ENCODE results near the gene LRRC4.
A peak's percentile ranks its signal among the peaks of the same experiment; 100 is the strongest.

Gene LRRC4

DNA sequence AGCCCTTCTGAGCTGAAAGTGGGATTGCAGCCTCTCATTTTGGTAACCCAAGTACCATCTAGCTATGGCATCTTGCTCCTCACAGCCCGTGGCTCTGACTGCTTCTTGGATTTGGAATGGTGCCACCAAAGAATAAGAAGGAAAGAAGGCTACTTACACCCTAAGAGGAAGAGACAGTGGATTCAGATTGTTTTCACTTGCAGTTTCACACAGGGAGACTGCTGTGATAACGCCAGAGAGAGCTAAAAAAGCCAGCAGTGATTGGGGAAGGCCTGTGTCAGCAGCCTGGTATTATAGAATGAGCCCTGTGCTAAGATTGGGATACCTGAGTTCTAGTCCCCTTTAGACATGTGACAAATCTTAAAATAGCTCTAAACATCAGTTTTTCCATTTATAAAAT lies 3.6 kb upstream of the LRRC4 start:
- no peak overlapping the region for H3K4me3 ChIP-seq (replicated peaks in 1 of 2; ENCODE audit: low read depth in 2 of 2, low read length in 2 of 2)
- DNase-seq (ENCODE audit: low read depth in 2 of 2) = no peak
- TF ChIP-seq, protein P1, sequence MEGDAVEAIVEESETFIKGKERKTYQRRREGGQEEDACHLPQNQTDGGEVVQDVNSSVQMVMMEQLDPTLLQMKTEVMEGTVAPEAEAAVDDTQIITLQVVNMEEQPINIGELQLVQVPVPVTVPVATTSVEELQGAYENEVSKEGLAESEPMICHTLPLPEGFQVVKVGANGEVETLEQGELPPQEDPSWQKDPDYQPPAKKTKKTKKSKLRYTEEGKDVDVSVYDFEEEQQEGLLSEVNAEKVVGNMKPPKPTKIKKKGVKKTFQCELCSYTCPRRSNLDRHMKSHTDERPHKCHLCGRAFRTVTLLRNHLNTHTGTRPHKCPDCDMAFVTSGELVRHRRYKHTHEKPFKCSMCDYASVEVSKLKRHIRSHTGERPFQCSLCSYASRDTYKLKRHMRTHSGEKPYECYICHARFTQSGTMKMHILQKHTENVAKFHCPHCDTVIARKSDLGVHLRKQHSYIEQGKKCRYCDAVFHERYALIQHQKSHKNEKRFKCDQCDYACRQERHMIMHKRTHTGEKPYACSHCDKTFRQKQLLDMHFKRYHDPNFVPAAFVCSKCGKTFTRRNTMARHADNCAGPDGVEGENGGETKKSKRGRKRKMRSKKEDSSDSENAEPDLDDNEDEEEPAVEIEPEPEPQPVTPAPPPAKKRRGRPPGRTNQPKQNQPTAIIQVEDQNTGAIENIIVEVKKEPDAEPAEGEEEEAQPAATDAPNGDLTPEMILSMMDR (IDR thresholded peaks at IDR 0.05; ENCODE audit: low read depth, low read length) = no peak

DNA sequence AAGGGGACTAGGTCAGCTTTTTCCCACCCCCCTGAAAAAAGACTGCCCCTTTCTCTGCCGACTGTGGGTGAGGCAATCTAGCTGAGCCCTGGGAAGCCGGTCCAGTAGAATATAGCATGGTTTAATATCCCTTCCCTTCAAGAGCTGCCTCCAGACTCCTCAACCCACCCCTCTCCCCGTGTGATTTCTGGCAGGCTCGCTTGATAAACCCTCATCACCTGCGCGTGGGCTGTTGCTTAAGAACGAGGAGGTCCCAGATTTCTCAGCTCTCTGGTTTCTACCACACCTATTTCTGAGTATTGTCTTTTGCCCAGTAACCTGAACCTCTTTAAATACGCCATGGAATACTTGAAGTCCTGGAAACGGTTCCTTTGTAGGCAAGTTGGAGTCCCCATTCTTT lies 2.0 kb upstream of the LRRC4 start:
- TF ChIP-seq, protein P1 (IDR thresholded peaks at IDR 0.05; ENCODE audit: low read depth, low read length) = no peak
- no peak overlapping the region for H3K4me3 ChIP-seq (replicated peaks in 1 of 2; ENCODE audit: low read depth in 2 of 2, low read length in 2 of 2)
- DNase-seq (ENCODE audit: low read depth in 2 of 2) = no peak

DNA sequence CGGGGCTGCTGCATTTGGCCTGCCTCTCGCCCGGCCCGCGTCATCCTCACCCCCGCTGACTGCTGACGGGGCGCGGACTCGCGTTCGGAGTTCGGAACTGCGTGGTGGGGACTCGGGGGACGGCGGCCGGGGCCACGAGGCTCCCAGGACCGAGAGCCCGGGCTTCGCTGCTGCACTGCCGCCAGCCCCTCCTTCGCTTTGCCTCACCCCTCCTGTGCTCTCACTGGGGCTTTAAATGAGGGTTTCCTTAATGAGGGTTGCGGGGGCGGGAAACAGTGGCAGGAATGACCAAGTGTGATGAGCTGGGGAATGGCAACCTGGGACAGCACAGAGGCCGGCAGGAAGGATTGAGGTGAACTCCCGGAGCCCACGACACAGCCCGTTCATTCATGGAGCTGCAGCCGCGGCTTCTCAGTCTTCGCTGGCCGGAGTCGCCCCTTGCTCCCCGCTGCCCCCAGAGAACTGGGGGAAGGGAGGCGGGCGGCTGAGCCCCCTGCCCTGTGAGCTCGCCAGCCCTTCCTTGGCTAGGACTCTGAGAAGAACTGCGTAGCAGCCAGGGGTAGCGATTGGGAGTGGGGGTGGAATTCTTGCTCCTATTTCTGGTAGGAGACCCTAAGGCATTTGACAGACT lies 1.5 kb upstream of the LRRC4 start:
- peak in 1 of 2 donors; percentile 17 for DNase-seq (ENCODE audit: low read depth in 2 of 2)
- peak overlapping the region; percentile 21 to 31 for H3K4me3 ChIP-seq (replicated peaks in 1 of 2; ENCODE audit: low read depth in 2 of 2, low read length in 2 of 2)
- TF ChIP-seq, protein P1 (IDR thresholded peaks at IDR 0.05; ENCODE audit: low read depth, low read length) = no peak

DNA sequence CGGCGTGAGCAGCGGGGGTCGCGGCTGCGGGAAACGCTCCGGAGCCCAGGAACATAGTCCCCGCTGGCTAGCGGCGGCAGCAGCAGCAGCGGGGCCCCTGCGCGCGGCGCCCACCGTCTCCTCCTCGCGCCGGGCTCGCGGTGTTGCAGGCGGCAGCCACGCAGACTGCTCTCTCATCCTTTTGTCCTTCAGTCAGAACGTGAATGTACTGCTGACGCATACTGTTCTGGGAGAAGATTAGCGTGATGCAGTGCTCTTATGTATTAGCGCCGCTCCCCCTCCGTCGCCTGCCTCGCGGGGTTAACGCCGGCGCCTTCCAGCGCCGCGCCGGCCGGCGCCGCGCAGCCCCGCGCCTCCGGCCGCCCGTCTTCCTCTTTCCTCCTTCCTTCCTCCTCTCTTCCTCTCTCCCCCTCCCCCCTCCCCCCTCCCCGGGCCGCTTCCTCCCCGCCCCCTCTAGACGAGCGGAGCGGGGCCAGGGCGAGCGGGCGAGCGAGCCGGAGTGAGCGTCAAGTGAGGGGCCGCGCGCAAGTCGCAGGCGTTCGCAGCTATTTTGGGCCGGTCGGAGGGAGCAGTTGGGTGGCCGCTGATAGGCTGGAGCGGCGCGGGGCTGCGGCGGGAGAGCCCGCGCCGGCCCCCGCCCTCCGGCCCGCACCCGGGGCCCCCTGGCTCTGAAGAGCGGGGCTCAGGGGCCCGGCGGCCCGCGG lies 816 bp upstream of the LRRC4 start:
- TF ChIP-seq, protein P1 (IDR thresholded peaks at IDR 0.05; ENCODE audit: low read depth, low read length) = peak; percentile 23
- DNase-seq (ENCODE audit: low read depth in 2 of 2) = peak; percentile 86 to 93
- peak overlapping the region; percentile 13 to 40 for H3K4me3 ChIP-seq (replicated peaks in 1 of 2; ENCODE audit: low read depth in 2 of 2, low read length in 2 of 2)

DNA sequence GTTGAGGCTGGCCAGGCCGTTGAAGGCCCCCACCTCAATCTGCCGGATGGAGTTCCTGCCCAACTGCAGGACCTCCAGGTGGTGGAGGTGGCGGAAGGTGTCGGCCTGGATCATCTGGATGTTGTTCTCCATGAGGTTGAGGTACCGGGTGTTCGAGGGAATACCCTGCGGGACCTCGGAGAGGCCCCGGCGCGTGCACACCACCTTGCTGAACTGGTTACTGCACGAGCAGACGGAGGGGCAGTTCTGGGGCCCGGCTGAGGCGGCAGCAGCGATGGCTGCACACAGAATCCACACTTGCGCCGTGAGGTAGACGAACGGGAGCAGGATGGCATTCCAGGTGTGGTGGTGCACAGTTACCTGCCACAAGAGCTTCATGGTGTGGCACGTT lies 979 bp downstream of the LRRC4 start:
- TF ChIP-seq, protein P1 (IDR thresholded peaks at IDR 0.05; ENCODE audit: low read depth, low read length) = no peak
- H3K4me3 ChIP-seq (replicated peaks in 1 of 2; ENCODE audit: low read depth in 2 of 2, low read length in 2 of 2) = no peak overlapping the region
- DNase-seq (ENCODE audit: low read depth in 2 of 2) = no peak

DNA sequence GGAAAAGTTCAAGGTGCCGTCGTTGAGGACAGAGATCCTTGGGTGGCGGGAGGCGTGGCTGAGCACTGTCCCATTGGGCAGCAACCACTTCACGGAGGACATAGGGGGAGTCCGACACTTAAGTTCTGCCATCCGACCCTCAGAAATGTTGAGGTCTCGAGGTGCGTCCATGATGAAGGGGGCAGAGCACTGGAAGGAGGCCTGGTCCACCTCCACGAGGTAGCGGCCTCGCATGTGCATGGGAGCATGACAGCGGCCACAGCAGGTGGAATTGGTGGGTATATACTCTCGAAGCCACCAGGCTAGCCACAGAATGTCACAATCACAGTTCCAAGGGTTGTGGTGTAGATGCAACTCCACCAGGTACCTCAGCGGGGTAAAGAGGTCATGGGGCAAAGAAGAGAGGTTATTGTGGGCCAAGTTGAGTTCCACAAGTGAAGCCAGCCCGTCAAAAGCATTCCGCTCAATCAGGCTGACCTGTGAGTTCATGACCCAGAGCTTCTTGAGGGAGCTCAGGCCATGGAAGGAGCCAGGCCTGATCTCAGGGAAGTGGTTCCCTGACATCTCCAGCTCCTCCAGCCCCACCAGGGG lies 1.7 kb downstream of the LRRC4 start:
- TF ChIP-seq, protein P1 (IDR thresholded peaks at IDR 0.05; ENCODE audit: low read depth, low read length) = no peak
- H3K4me3 ChIP-seq (replicated peaks in 1 of 2; ENCODE audit: low read depth in 2 of 2, low read length in 2 of 2) = no peak overlapping the region
- no peak for DNase-seq (ENCODE audit: low read depth in 2 of 2)
